NCI-H2029 (cell line): ENCODE results near the gene INKA1.
"Not testable (repeated sequence)": the region's sequence is repeated elsewhere in the genome, so short reads cannot be mapped to it uniquely, and the experiment has no call there.

Experiments
- DNase-seq: peaks from one replicate; lab custom pipeline; 2025; lab: John Stamatoyannopoulos, UW

The INKA1 gene

GRCh38 chr3:49807431-49808114 lies 4.5 kb downstream of the INKA1 start:
- DNase-seq, result no peak

- peak; percentile 5 for DNase-seq
These were observed 9.9 kb downstream of the INKA1 start for GRCh38 chr3:49812916-49813496.

- peak; percentile 61 for DNase-seq
These were observed 10.6 kb downstream of the INKA1 start, which contains the start of gene UBA7 for GRCh38 chr3:49813497-49814174. TSS of gene UBA7 (minus strand) at chr3:49813953. CDS start at chr3:49813787, 166 bp downstream.

GRCh38 chr3:49823131-49823530 lies 20.1 kb downstream of the INKA1 start:
- DNase-seq, result not testable (repeated sequence)

- no peak for DNase-seq
These were observed 23.0 kb downstream of the INKA1 start for GRCh38 chr3:49826016-49826415.

GRCh38 chr3:49831341-49831740 lies 28.3 kb downstream of the INKA1 start:
- no peak for DNase-seq

- DNase-seq, result peak; percentile 49
These were observed 36.2 kb downstream of the INKA1 start for GRCh38 chr3:49839193-49839809.

- no peak for DNase-seq
These were observed 37.3 kb downstream of the INKA1 start for GRCh38 chr3:49840388-49840787.

- DNase-seq, result peak; percentile 19
These were observed 38.1 kb downstream of the INKA1 start for GRCh38 chr3:49841126-49841696.

- no peak for DNase-seq
These were observed 38.7 kb downstream of the INKA1 start for GRCh38 chr3:49841806-49842205.

GRCh38 chr3:49842843-49843517 lies 39.9 kb downstream of the INKA1 start:
- DNase-seq, result peak; percentile 31

- no peak for DNase-seq
These were observed 41.6 kb downstream of the INKA1 start for GRCh38 chr3:49844464-49845183.

- no peak for DNase-seq
These were observed 42.6 kb downstream of the INKA1 start for GRCh38 chr3:49845694-49846093.
